ENCODE data around the gene IYD.

Gene IYD

DNA sequence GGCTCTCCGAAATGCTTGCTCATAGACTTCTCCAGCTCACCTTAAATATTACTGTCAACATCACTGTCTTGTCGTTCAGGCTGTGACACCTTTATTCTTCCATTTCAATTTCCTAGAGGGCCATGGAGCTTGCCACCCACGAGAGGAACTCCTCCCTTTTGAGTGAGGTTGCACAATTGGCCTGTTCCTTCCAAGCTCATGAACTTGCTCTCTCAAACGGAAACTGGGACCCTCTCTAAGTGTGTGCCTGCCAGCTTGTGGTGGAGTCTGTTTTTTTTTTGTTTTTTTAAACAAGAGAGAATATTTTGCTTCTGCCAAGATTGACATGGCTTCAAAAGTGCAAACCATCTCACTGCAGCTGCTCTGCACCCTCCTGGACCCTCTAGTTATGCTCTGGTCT lies 19.3 kb upstream of the IYD start:
- no peaks in the 10 kb centered on the region for H3K79me2 ChIP-seq (ENCODE audit: insufficient read depth, low read depth)
- TF ChIP-seq, protein P1, sequence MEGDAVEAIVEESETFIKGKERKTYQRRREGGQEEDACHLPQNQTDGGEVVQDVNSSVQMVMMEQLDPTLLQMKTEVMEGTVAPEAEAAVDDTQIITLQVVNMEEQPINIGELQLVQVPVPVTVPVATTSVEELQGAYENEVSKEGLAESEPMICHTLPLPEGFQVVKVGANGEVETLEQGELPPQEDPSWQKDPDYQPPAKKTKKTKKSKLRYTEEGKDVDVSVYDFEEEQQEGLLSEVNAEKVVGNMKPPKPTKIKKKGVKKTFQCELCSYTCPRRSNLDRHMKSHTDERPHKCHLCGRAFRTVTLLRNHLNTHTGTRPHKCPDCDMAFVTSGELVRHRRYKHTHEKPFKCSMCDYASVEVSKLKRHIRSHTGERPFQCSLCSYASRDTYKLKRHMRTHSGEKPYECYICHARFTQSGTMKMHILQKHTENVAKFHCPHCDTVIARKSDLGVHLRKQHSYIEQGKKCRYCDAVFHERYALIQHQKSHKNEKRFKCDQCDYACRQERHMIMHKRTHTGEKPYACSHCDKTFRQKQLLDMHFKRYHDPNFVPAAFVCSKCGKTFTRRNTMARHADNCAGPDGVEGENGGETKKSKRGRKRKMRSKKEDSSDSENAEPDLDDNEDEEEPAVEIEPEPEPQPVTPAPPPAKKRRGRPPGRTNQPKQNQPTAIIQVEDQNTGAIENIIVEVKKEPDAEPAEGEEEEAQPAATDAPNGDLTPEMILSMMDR (conservative IDR thresholded peaks at IDR 0.05; ENCODE audit: low read depth, low read length): no peak

DNA sequence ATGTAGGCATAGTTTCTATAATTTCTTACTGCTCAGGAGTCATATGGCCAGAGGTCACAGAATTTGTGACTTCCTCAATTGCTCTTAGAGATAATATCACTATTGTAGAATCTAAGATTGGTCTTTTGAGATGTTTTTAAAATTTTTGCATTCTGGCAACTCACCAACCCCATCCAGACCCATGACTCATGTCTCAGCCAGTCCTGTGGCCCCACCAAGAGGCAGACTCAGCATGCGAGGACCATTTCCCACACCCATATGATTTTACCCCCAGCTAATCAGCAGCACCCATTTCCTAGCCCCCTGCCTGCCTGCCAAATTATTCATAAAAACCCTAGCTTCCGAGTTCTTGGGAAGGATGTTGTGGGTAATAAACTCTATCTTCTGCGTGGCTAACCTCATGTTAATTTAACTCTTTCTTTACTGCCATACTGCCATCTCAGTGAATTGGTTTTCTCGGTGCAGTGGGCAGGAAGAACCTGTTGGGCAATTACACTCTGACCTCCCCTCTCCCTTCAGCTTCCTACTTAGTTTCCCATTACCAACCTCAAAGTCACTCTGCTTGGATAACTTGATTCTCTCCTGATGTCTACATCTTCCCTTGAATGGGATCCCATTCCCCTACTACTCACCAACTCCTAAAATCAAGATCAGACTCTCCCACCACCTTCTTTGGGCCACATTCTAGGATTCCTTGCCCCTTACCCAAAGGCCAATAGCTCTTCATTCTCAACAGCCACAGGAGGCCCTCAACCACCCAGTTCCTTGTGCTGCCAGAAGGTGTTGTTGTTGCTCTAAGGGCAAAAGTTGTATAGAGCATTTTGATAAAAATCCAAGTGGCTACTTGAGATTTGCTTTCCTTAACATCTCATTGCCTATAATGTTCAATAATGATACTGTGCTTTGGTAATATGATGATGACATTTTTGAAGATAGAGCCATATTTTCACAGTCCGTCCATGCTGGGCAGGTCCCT lies 16.2 kb upstream of the IYD start:
- Histone ChIP-seq H3K4me1 (ENCODE audit: low read depth, poor library complexity, severe bottlenecking) (no peaks in the 10 kb centered on the region), H3K36me3 (ENCODE audit: insufficient read depth) (no peaks in the 10 kb centered on the region), H3K4me3 (IDR thresholded peaks at IDR 0.05; ENCODE audit: insufficient read depth, low read depth, low read length) (no peak overlapping the region), H3K4me2 (no peak overlapping the region), H4K20me1 (ENCODE audit: insufficient read depth) (no peaks in the 10 kb centered on the region), H3K27me3 (ENCODE audit: insufficient read depth, low read depth) (no peaks in the 10 kb centered on the region), H2AFZ (ENCODE audit: low read depth) (no peak overlapping the region), H3K79me2 (ENCODE audit: insufficient read depth, low read depth) (no peaks in the 10 kb centered on the region), H3K27ac (no peak overlapping the region), H3K9ac (no peak overlapping the region)
- TF ChIP-seq, protein P1 (conservative IDR thresholded peaks at IDR 0.05; ENCODE audit: low read depth, low read length): no peak

More for the DNA sequence above, 19.3 kb upstream of the IYD start:
- Histone ChIP-seq H2AFZ (ENCODE audit: low read depth) (no peak overlapping the region), H4K20me1 (ENCODE audit: insufficient read depth) (no peaks in the 10 kb centered on the region), H3K4me3 (IDR thresholded peaks at IDR 0.05; ENCODE audit: insufficient read depth, low read depth, low read length) (no peak overlapping the region), H3K4me1 (ENCODE audit: low read depth, poor library complexity, severe bottlenecking) (no peaks in the 10 kb centered on the region), H3K36me3 (ENCODE audit: insufficient read depth) (no peaks in the 10 kb centered on the region), H3K9ac (no peak overlapping the region), H3K27me3 (ENCODE audit: insufficient read depth, low read depth) (no peaks in the 10 kb centered on the region), H3K4me2 (no peak overlapping the region), H3K27ac (no peak overlapping the region)

DNA sequence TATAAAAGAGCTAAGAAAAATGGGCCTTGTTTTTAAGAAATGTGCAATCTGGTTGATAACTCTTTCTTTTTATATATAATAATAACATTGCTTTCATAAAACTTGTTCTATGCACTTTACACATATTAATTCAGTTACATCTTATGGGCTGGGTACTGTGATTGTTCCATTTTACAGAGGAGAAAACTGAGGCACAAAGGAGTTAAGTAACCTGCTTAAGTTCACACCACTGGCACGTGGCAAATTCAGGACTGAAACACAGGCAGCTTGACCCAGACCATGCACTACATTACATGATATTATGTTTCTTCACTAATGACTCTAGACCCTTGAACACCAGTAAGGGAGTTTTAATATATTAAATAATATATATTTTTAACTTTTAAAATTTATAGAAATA lies 15.4 kb upstream of the IYD start:
- no peak overlapping the region for H3K9ac ChIP-seq
- H3K27me3 ChIP-seq (ENCODE audit: insufficient read depth, low read depth): no peaks in the 10 kb centered on the region
- H2AFZ ChIP-seq (ENCODE audit: low read depth): no peak overlapping the region
- H3K4me2 ChIP-seq: no peak overlapping the region
- no peak overlapping the region for H3K4me3 ChIP-seq (IDR thresholded peaks at IDR 0.05; ENCODE audit: insufficient read depth, low read depth, low read length)
- no peak overlapping the region for H3K27ac ChIP-seq
- TF ChIP-seq, protein P1 (conservative IDR thresholded peaks at IDR 0.05; ENCODE audit: low read depth, low read length): no peak
- no peaks in the 10 kb centered on the region for H4K20me1 ChIP-seq (ENCODE audit: insufficient read depth)
- no peaks in the 10 kb centered on the region for H3K79me2 ChIP-seq (ENCODE audit: insufficient read depth, low read depth)
- no peaks in the 10 kb centered on the region for H3K36me3 ChIP-seq (ENCODE audit: insufficient read depth)
- H3K4me1 ChIP-seq (ENCODE audit: low read depth, poor library complexity, severe bottlenecking): no peaks in the 10 kb centered on the region

DNA sequence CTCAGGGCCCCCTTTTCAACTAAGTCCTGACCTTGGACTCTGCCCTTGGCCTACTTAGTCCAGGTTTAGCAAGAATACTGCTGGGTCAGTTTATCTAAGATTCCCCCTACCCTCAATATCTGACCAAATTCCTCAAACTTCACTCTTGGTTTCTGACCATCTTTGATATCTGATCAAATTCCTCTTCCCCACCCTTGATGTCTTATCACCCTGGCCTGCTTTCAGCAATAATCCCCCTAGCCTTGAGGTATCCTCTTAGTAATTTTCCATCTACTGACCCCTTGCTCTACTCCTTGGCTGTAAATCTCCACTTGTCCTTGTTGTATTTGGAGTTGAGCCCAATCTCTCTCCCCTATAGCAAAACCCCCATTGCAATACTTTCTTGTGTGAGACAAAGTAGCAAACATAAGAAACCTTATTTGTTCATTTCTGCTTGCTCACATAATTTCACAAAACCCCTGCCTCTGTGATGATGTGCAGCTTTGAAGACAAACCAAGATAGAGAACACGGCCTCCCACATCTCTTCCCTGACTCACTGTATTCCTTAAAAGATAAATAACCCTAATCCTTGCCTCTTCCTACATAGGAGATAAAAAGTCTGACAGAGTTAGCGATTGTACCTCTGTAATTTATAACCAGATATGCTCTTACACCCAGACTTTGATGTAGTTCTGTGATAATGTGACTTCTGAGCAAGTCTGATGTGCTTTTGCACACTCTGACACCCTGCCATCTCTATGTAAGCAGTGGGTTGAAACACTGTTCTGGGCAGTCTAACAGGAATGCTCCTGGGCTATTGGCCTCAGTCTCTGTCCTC lies 13.8 kb upstream of the IYD start:
- Histone ChIP-seq H3K4me3 (IDR thresholded peaks at IDR 0.05; ENCODE audit: insufficient read depth, low read depth, low read length) (no peak overlapping the region), H3K79me2 (ENCODE audit: insufficient read depth, low read depth) (no peaks in the 10 kb centered on the region), H2AFZ (ENCODE audit: low read depth) (no peak overlapping the region), H3K4me1 (ENCODE audit: low read depth, poor library complexity, severe bottlenecking) (no peaks in the 10 kb centered on the region), H3K27ac (no peak overlapping the region), H3K4me2 (no peak overlapping the region), H4K20me1 (ENCODE audit: insufficient read depth) (no peaks in the 10 kb centered on the region), H3K27me3 (ENCODE audit: insufficient read depth, low read depth) (no peaks in the 10 kb centered on the region), H3K36me3 (ENCODE audit: insufficient read depth) (no peaks in the 10 kb centered on the region), H3K9ac (no peak overlapping the region)
- TF ChIP-seq, protein P1 (conservative IDR thresholded peaks at IDR 0.05; ENCODE audit: low read depth, low read length): no peak

Measured in KMS-11 (cell line).